Measurements from ENCODE around the gene CHSY1. TPM values are rescaled to one million over a fixed set of nuclear protein-coding genes. Genes with fewer than 3 reads are reported as not detected.

The CHSY1 gene
- total RNA-seq, 4 donors from 2014 or later: 25.6 to 62.8 (median 46.0) TPM

GRCh38 chr15:101156061-101156460 is 95.8 kb downstream of the CHSY1 start:
- no peaks in the 10 kb centered on the region for H3K9me3 ChIP-seq
- no peak overlapping the region for H3K27ac ChIP-seq
- H3K4me1 ChIP-seq: no peaks in the 10 kb centered on the region
- DNase-seq: no peak
- no peak overlapping the region for H3K4me3 ChIP-seq
- no peaks in the 10 kb centered on the region for H3K36me3 ChIP-seq
- H3K27me3 ChIP-seq: no peaks in the 10 kb centered on the region
- TF ChIP-seq CTCF (IDR thresholded peaks at IDR 0.05): no peak
- no peak for TF ChIP-seq POLR2A (IDR thresholded peaks at IDR 0.05)
- intact Hi-C loops (cut with DNase I; ENCODE audit: low total_unique reads): no loop called here

GRCh38 chr15:101153801-101154656 is 97.8 kb downstream of the CHSY1 start:
- Histone ChIP-seq H3K36me3 (no peaks in the 10 kb centered on the region), H3K27me3 (no peaks in the 10 kb centered on the region), H3K4me3 (no peak overlapping the region), H3K9me3 (no peaks in the 10 kb centered on the region), H3K27ac (no peak overlapping the region), H3K4me1 (no peaks in the 10 kb centered on the region)
- no peak for DNase-seq
- intact Hi-C loops (cut with DNase I; ENCODE audit: low total_unique reads): no loop called here
- TF ChIP-seq CTCF (IDR thresholded peaks at IDR 0.05) (no peak), POLR2A (IDR thresholded peaks at IDR 0.05) (no peak)

DNA sequence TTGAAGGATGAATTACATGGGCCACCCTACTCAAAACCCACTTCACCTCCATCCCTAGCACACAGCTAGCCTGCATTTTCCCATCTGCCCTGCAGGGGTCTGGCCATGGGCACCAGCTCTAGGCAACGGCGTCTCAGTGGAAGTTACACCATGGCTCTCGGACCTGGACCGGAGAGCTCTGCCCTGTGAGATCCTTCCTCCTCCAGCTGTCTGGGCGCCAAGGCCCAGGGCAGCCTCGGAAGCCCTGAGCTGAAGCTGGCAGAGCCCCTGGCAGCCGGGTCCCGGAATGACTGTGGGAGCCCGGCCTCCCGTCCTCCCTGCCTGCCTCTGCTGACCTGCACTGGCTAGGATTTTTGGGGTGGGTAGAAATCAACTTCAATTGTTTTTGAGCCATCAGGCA is 98.9 kb downstream of the CHSY1 start:
- Histone ChIP-seq H3K36me3 (no peaks in the 10 kb centered on the region), H3K27ac (no peak overlapping the region), H3K27me3 (no peaks in the 10 kb centered on the region), H3K9me3 (no peaks in the 10 kb centered on the region), H3K4me1 (no peaks in the 10 kb centered on the region), H3K4me3 (no peak overlapping the region)
- no peak for TF ChIP-seq POLR2A (IDR thresholded peaks at IDR 0.05)
- no peak for TF ChIP-seq CTCF (IDR thresholded peaks at IDR 0.05)
- no peak for DNase-seq
- intact Hi-C loops (cut with DNase I; ENCODE audit: low total_unique reads): no loop called here

GRCh38 chr15:101151288-101151687 is 100.6 kb downstream of the CHSY1 start:
- Histone ChIP-seq H3K27me3 (no peaks in the 10 kb centered on the region), H3K27ac (no peak overlapping the region), H3K4me1 (no peaks in the 10 kb centered on the region), H3K9me3 (no peaks in the 10 kb centered on the region), H3K36me3 (no peaks in the 10 kb centered on the region), H3K4me3 (no peak overlapping the region)
- TF ChIP-seq CTCF (IDR thresholded peaks at IDR 0.05) (no peak), POLR2A (IDR thresholded peaks at IDR 0.05) (no peak)
- intact Hi-C loops (cut with DNase I; ENCODE audit: low total_unique reads): no loop called here
- no peak for DNase-seq

DNA sequence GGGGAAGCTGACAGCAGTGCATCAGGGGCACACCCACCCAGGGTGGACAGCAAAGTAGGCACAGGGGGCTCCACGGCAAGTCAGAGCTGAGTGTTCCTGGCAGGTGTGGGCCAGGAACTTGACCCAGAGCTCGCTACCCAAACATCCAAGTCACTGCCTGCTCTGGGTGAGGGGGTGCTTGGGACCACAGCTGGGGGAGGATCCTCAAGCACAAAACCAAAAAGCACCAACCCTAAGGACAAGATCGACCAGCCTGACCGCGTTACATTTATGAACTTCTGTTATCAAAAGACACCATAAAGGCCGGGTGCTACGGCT is 101.2 kb downstream of the CHSY1 start:
- Histone ChIP-seq H3K4me3 (no peak overlapping the region), H3K27ac (no peak overlapping the region), H3K27me3 (no peaks in the 10 kb centered on the region), H3K4me1 (no peaks in the 10 kb centered on the region), H3K36me3 (no peaks in the 10 kb centered on the region), H3K9me3 (no peaks in the 10 kb centered on the region)
- DNase-seq: no peak
- no peak for TF ChIP-seq POLR2A (IDR thresholded peaks at IDR 0.05)
- TF ChIP-seq CTCF (IDR thresholded peaks at IDR 0.05): no peak
- intact Hi-C loops (cut with DNase I; ENCODE audit: low total_unique reads): no loop called here

All from uterus (tissue), 4 donors.